ENCODE data around the gene THPO.

The THPO gene

GRCh38 chr3:184337981-184338380 lies 40.0 kb downstream of the THPO start:
- WGBS (ENCODE audit: insufficient coverage) = 100% methylated on average over 5 of the region's 7 CpGs
- Histone ChIP-seq H3K4me3 (ENCODE audit: control insufficient read depth in 1 of 7, extremely low read depth in 1 of 7, insufficient read depth in 4 of 7, low read depth in 2 of 7, low read length in 6 of 7) (no peak overlapping the region), H3K36me3 (ENCODE audit: control insufficient read depth in 4 of 4, insufficient read depth in 4 of 4, low read length in 3 of 4) (peaks cover 0 to 32% (median 23%) of the 10 kb centered on the region in 4 experiments), H3K27ac (ENCODE audit: insufficient read depth in 1 of 2, low read depth in 1 of 2, low read length in 2 of 2, poor library complexity in 1 of 2, severe bottlenecking in 2 of 2) (no peak overlapping the region), H3K4me1 (ENCODE audit: control extremely low read depth in 1 of 4, control insufficient read depth in 4 of 4, insufficient read depth in 4 of 4, low read length in 3 of 4) (peaks cover 1 to 32% (median 22%) of the 10 kb centered on the region in 4 experiments), H3K9me3 (ENCODE audit: control extremely low read depth in 1 of 5, control insufficient read depth in 4 of 5, insufficient read depth in 2 of 5, low read depth in 1 of 5, low read length in 4 of 5) (no peaks in the 10 kb centered on the region), H3K27me3 (replicated peaks in 2 of 5; ENCODE audit: control insufficient read depth in 4 of 5, insufficient read depth in 5 of 5, low read length in 4 of 5) (no peaks in the 10 kb centered on the region)
- DNase-seq = no peak
- CTCF ChIA-PET = interaction anchor here (1.0 to 4.3 kb wide), 11 partner anchors 11 to 99 kb away, joined by 3 to 29 read pairs (median 3); no protein-coding TSS in a partner anchor
- POLR2A ChIA-PET = interaction anchor here (0.6 kb wide), 1 partner anchor 243 kb away, joined by 3 read pairs; no protein-coding TSS in a partner anchor

- peak within 1 kb of the TSS in 1 of 2 experiments; percentile 84 for H3K27ac ChIP-seq (ENCODE audit: insufficient read depth in 1 of 2, low read depth in 1 of 2, low read length in 2 of 2, poor library complexity in 1 of 2, severe bottlenecking in 2 of 2)
- WGBS (ENCODE audit: insufficient coverage) = 93% methylated on average over 6 of the region's 6 CpGs
- peak within 1 kb of the TSS; percentile 43 to 88 (median 73) for H3K4me3 ChIP-seq (ENCODE audit: control insufficient read depth in 1 of 7, extremely low read depth in 1 of 7, insufficient read depth in 4 of 7, low read depth in 2 of 7, low read length in 6 of 7)
- POLR2A ChIA-PET = interaction anchor here (0.6 kb wide), 1 partner anchor 242 kb away, joined by 3 read pairs; no protein-coding TSS in a partner anchor
- no peak for DNase-seq
- CTCF ChIA-PET = interaction anchor here (0.8 to 4.3 kb wide), 10 partner anchors 11 to 100 kb away, joined by 3 to 29 read pairs (median 4); no protein-coding TSS in a partner anchor
- no peaks in the 10 kb centered on the region for H3K27me3 ChIP-seq (replicated peaks in 2 of 5; ENCODE audit: control insufficient read depth in 4 of 5, insufficient read depth in 5 of 5, low read length in 4 of 5)
- peaks cover 0 to 39% (median 24%) of the 10 kb centered on the region in 4 experiments for H3K36me3 ChIP-seq (ENCODE audit: control insufficient read depth in 4 of 4, insufficient read depth in 4 of 4, low read length in 3 of 4)
- H3K9me3 ChIP-seq (ENCODE audit: control extremely low read depth in 1 of 5, control insufficient read depth in 4 of 5, insufficient read depth in 2 of 5, low read depth in 1 of 5, low read length in 4 of 5) = no peaks in the 10 kb centered on the region
- H3K4me1 ChIP-seq (ENCODE audit: control extremely low read depth in 1 of 4, control insufficient read depth in 4 of 4, insufficient read depth in 4 of 4, low read length in 3 of 4) = peaks cover 1 to 32% (median 22%) of the 10 kb centered on the region in 4 experiments
These were observed 40.6 kb downstream of the THPO start, which contains the start of gene FAM131A for GRCh38 chr3:184337399-184337714. FAM131A (plus strand) TSS chr3:184337600; CDS start chr3:184337631, 31 bp downstream.

DNA sequence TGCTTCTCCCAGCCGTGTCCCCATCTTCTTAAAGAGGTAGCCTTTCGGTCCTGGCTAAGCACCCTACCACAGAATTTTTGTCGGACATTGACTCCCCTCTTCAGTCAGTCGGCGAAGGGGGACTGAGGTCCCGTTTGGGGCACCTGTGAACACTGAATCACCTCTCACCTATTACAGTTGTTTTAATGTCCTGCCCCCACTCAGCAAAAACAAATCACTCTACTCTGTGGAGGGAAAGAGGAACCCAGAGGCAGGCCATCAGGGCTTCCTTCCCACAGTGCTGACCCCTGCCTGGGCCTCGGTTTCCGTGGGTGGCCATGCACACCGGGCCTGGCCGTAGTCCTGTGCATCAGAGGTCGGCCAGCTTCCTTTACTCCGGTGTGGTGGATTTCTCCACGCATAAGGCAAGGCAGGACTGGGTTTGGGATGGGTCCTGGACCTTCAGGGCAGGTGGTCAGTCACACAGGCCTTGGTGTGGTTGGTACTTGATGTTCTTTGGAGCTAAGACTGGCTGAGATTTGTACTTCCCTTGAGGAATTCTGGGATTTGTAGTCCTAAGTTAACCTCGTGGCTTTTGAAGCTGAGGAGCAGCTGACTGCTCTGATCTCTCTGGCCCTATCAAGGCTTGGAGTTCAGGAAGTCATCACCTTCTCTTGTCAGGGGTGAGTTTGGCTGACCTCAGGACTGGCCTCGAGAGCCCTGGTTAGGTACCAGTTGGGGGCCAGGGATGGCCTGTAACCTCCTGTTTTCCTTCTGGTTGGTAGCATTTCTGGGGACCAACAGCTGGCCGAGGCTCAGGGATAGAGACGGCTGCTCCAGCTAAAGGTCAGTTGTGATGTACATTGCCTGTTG lies 41.2 kb downstream of the THPO start:
- peaks cover 1 to 32% (median 22%) of the 10 kb centered on the region in 4 experiments for H3K4me1 ChIP-seq (ENCODE audit: control extremely low read depth in 1 of 4, control insufficient read depth in 4 of 4, insufficient read depth in 4 of 4, low read length in 3 of 4)

DNA sequence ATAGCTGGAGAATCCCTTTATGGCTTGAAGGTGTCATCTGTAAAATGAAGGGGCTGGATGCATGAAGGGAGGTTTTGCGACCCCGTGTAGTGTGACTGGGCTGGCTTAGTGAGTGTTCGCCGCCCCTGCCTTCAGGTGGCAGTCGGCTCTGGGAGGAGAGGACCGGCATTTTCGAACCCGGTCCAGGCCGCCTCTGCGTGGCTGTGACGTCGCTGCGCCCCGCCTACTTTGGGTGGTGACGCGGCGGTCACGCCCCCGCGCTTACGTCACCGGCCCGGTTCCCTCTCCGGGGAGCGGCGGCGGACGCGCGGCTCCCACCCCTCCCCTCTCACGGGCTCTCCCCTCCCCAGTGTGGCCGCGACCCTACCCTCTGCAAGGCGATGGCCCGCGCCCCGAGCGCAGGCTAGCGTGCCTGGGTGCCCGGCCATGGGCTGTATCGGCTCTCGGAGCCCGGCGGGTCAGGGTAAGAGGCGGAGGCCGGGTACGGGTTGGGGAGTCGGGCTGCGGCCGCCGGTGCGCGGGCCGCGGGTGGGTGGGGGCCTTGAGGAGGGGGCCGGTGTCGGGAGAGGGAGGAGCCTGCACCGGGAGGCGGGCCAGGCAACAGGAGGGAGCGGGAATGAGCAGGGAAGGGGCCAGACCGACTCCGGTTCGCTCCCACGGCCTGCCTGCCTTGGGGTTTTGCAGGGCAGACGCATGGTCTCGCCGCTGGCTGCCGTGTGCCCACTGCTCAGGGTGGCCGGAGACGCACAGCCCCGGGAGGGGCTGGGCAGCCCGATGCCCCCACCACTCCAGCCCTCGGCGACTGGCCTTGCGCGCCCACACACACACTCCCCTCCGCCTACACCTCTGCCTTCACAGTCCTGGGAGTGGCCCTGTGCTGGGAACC lies 42.1 kb downstream of the THPO start:
- CTCF ChIA-PET = interaction anchor here (1.0 to 1.7 kb wide), 3 partner anchors 15 to 34 kb away, joined by 3 to 5 read pairs (median 4); no protein-coding TSS in a partner anchor

More for the DNA sequence above, 41.2 kb downstream of the THPO start:
- Histone ChIP-seq H3K27me3 (replicated peaks in 2 of 5; ENCODE audit: control insufficient read depth in 4 of 5, insufficient read depth in 5 of 5, low read length in 4 of 5) (no peaks in the 10 kb centered on the region), H3K27ac (ENCODE audit: insufficient read depth in 1 of 2, low read depth in 1 of 2, low read length in 2 of 2, poor library complexity in 1 of 2, severe bottlenecking in 2 of 2) (peak overlapping the region in 1 of 2 experiments; percentile 84), H3K36me3 (ENCODE audit: control insufficient read depth in 4 of 4, insufficient read depth in 4 of 4, low read length in 3 of 4) (peaks cover 2 to 41% (median 29%) of the 10 kb centered on the region in 4 experiments), H3K9me3 (ENCODE audit: control extremely low read depth in 1 of 5, control insufficient read depth in 4 of 5, insufficient read depth in 2 of 5, low read depth in 1 of 5, low read length in 4 of 5) (no peaks in the 10 kb centered on the region), H3K4me3 (ENCODE audit: control insufficient read depth in 1 of 7, extremely low read depth in 1 of 7, insufficient read depth in 4 of 7, low read depth in 2 of 7, low read length in 6 of 7) (peak overlapping the region; percentile 43 to 88 (median 73))
- ChIA-PET CTCF (interaction anchor here (0.8 to 4.3 kb wide), 10 partner anchors 10 to 101 kb away, joined by 3 to 29 read pairs (median 4); no protein-coding TSS in a partner anchor), POLR2A (no interaction called here)
- peak in 1 of 3 donors; percentile 46 for DNase-seq
- WGBS (ENCODE audit: insufficient coverage) = 22% methylated on average over 15 of the region's 17 CpGs

GRCh38 chr3:184335291-184335660 lies 42.7 kb downstream of the THPO start:
- Histone ChIP-seq H3K4me1 (ENCODE audit: control extremely low read depth in 1 of 4, control insufficient read depth in 4 of 4, insufficient read depth in 4 of 4, low read length in 3 of 4) (peaks cover 1 to 32% (median 17%) of the 10 kb centered on the region in 4 experiments), H3K4me3 (ENCODE audit: control insufficient read depth in 1 of 7, extremely low read depth in 1 of 7, insufficient read depth in 4 of 7, low read depth in 2 of 7, low read length in 6 of 7) (peak overlapping the region in 6 of 7 experiments; percentile 67 to 88 (median 74)), H3K36me3 (ENCODE audit: control insufficient read depth in 4 of 4, insufficient read depth in 4 of 4, low read length in 3 of 4) (peaks cover 8 to 52% (median 40%) of the 10 kb centered on the region in 4 experiments), H3K27ac (ENCODE audit: insufficient read depth in 1 of 2, low read depth in 1 of 2, low read length in 2 of 2, poor library complexity in 1 of 2, severe bottlenecking in 2 of 2) (peak overlapping the region; percentile 61 to 84), H3K27me3 (replicated peaks in 2 of 5; ENCODE audit: control insufficient read depth in 4 of 5, insufficient read depth in 5 of 5, low read length in 4 of 5) (no peaks in the 10 kb centered on the region), H3K9me3 (ENCODE audit: control extremely low read depth in 1 of 5, control insufficient read depth in 4 of 5, insufficient read depth in 2 of 5, low read depth in 1 of 5, low read length in 4 of 5) (no peaks in the 10 kb centered on the region)
- CTCF ChIA-PET = interaction anchor here (1.0 kb wide), 1 partner anchor 34 kb away, joined by 4 read pairs; no protein-coding TSS in a partner anchor
- 67% methylated on average over 1 of the region's 4 CpGs for WGBS (ENCODE audit: insufficient coverage)
- no peak for DNase-seq
- POLR2A ChIA-PET = interaction anchor here (0.6 kb wide), 1 partner anchor 9 kb away, joined by 3 read pairs; no protein-coding TSS in a partner anchor

More for the DNA sequence above, 42.1 kb downstream of the THPO start:
- Histone ChIP-seq H3K9me3 (ENCODE audit: control extremely low read depth in 1 of 5, control insufficient read depth in 4 of 5, insufficient read depth in 2 of 5, low read depth in 1 of 5, low read length in 4 of 5) (no peaks in the 10 kb centered on the region), H3K4me1 (ENCODE audit: control extremely low read depth in 1 of 4, control insufficient read depth in 4 of 4, insufficient read depth in 4 of 4, low read length in 3 of 4) (peaks cover 1 to 32% (median 18%) of the 10 kb centered on the region in 4 experiments), H3K27me3 (replicated peaks in 2 of 5; ENCODE audit: control insufficient read depth in 4 of 5, insufficient read depth in 5 of 5, low read length in 4 of 5) (no peaks in the 10 kb centered on the region), H3K36me3 (ENCODE audit: control insufficient read depth in 4 of 4, insufficient read depth in 4 of 4, low read length in 3 of 4) (peaks cover 8 to 48% (median 37%) of the 10 kb centered on the region in 4 experiments), H3K4me3 (ENCODE audit: control insufficient read depth in 1 of 7, extremely low read depth in 1 of 7, insufficient read depth in 4 of 7, low read depth in 2 of 7, low read length in 6 of 7) (peak overlapping the region; percentile 43 to 88 (median 73)), H3K27ac (ENCODE audit: insufficient read depth in 1 of 2, low read depth in 1 of 2, low read length in 2 of 2, poor library complexity in 1 of 2, severe bottlenecking in 2 of 2) (peak overlapping the region; percentile 61 to 84)
- POLR2A ChIA-PET = interaction anchor here (0.6 kb wide), 1 partner anchor 10 kb away, joined by 3 read pairs; no protein-coding TSS in a partner anchor
- peak; percentile 69 to 84 (median 83) for DNase-seq
- WGBS (ENCODE audit: insufficient coverage) = under 1% methylated on average over 55 of the region's 77 CpGs

- 91% methylated on average over 7 of the region's 15 CpGs for WGBS (ENCODE audit: insufficient coverage)
- CTCF ChIA-PET = interaction anchor here (1.0 to 1.4 kb wide), 2 partner anchors 24 to 33 kb away, joined by 4 to 5 read pairs; no protein-coding TSS in a partner anchor
- Histone ChIP-seq H3K36me3 (ENCODE audit: control insufficient read depth in 4 of 4, insufficient read depth in 4 of 4, low read length in 3 of 4) (peaks cover 8 to 57% (median 46%) of the 10 kb centered on the region in 4 experiments), H3K4me1 (ENCODE audit: control extremely low read depth in 1 of 4, control insufficient read depth in 4 of 4, insufficient read depth in 4 of 4, low read length in 3 of 4) (peaks cover 1 to 32% (median 17%) of the 10 kb centered on the region in 4 experiments), H3K27ac (ENCODE audit: insufficient read depth in 1 of 2, low read depth in 1 of 2, low read length in 2 of 2, poor library complexity in 1 of 2, severe bottlenecking in 2 of 2) (peak overlapping the region; percentile 2 to 84), H3K9me3 (ENCODE audit: control extremely low read depth in 1 of 5, control insufficient read depth in 4 of 5, insufficient read depth in 2 of 5, low read depth in 1 of 5, low read length in 4 of 5) (no peaks in the 10 kb centered on the region), H3K4me3 (ENCODE audit: control insufficient read depth in 1 of 7, extremely low read depth in 1 of 7, insufficient read depth in 4 of 7, low read depth in 2 of 7, low read length in 6 of 7) (no peak overlapping the region), H3K27me3 (replicated peaks in 2 of 5; ENCODE audit: control insufficient read depth in 4 of 5, insufficient read depth in 5 of 5, low read length in 4 of 5) (no peaks in the 10 kb centered on the region)
- POLR2A ChIA-PET = no interaction called here
- DNase-seq = peak in 2 of 3 donors; percentile 67 to 76
These were observed 43.4 kb downstream of the THPO start for GRCh38 chr3:184334470-184335158.

Data from common myeloid progenitor, CD34-positive (primary cell).